IPS-15b (cell line): ENCODE results near the gene RPS3.
"Not testable (repeated sequence)": the region's sequence is repeated elsewhere in the genome, so short reads cannot be mapped to it uniquely, and the experiment has no call there.

Experiments used
- H3K27me3 ChIP-seq: one replicate; pipeline ENCODE4 v1.6.1; 2013; ENCODE audit warnings: low read length; ENCODE audit not compliant: control insufficient read depth, insufficient read depth
- H3K36me3 ChIP-seq: one replicate; pipeline ENCODE4 v1.6.1; 2013; ENCODE audit warnings: low read length; ENCODE audit not compliant: control insufficient read depth, insufficient read depth
- H3K4me1 ChIP-seq: one replicate; pipeline ENCODE4 v1.6.1; 2013; ENCODE audit warnings: mild to moderate bottlenecking, low read length; ENCODE audit not compliant: control insufficient read depth, insufficient read depth
- H3K4me3 ChIP-seq: one replicate; pipeline ENCODE4 v1.5.1; 2013; ENCODE audit warnings: low read depth, low read length
- H3K9ac ChIP-seq: one replicate; pipeline ENCODE4 v1.6.1; 2013; ENCODE audit warnings: low read depth, mild to moderate bottlenecking, low read length
- H3K9me3 ChIP-seq: one replicate; pipeline ENCODE4 v1.6.1; 2013; ENCODE audit warnings: mild to moderate bottlenecking, low read length; ENCODE audit not compliant: control insufficient read depth, insufficient read depth

RPS3 gene

DNA sequence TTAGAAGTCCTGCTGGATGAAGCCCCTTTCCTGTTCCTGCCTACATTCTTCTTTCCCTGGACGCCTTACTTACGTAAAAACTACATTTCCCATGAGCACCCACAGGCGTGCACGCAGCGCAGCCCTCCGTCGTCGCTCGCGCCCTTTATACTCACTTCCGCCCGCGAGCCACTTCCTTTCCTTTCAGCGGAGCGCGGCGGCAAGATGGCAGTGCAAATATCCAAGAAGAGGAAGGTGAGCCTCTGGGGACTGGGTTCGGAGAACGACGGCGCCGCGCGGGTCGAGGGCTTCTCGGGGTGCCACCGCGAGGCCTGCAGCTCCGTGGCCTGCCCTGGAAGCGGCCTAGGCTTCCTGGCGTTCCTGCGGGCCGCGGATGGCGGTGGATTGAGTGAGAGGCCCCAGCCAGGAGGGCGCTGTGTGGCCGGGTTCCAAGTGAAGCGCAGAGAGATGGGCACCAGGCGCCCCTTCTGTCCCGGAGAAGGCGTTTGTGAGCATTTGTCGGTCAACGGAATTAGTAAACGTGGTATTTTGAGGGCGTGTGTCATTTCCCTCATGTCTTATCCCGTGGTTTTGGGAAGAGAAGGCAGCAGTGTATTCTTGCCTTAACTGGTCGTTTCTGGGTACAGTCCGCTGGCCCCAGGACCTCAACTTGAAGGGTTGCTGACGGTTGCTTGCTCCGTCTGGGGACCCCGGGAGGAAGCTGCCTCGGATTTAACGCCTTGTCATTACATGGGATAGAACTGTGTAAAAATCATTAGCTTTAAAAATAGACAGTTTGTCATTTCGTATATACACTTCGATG, at the start of gene RPS3:
TSS of gene RPS3 (plus strand) at position 175 of the 802 bp plus-strand sequence. CDS start at position 205, 30 bp downstream.
- Histone ChIP-seq H3K27me3 (no peaks in the 10 kb centered on the region), H3K36me3 (peaks cover 39% of the 10 kb centered on the region), H3K4me3 (peak within 1 kb of the TSS; percentile 99), H3K9me3 (no peaks in the 10 kb centered on the region), H3K9ac (peak within 1 kb of the TSS; percentile 100), H3K4me1 (peaks cover 2% of the 10 kb centered on the region)

DNA sequence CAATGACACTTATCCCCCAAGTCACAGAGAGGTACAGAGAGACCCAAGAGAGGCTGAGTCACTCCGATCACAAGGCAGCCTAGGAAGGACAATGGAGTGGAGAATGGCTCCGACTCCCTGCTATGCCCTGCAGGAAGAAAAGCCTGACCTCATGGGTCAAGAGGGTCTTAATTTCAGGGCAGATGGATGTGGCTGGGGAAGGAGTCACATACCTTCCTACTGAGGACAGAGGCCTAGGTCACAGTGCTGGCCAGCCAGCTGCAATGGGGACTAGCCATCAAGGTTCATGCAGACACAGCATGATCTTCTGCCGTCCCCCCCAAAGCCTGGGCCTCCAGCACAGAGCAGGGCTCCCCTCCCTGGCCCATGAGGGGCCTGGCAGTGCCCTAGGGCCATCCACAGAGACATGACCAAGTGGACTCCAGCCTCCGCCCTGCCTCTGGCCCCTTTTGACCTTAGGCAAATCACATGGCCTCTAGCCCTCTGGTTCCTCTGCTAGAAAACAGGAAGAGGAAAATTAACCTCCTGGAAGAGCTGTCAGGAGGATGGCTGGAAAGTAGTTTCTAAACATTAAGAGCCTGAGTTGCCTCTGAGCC, 49.7 kb upstream of the RPS3 start:
- Histone ChIP-seq H3K4me1 (peaks cover 18% of the 10 kb centered on the region), H3K4me3 (peak overlapping the region; percentile 26), H3K27me3 (peaks cover 5% of the 10 kb centered on the region), H3K9me3 (no peaks in the 10 kb centered on the region), H3K9ac (no peak overlapping the region), H3K36me3 (no peaks in the 10 kb centered on the region)

DNA sequence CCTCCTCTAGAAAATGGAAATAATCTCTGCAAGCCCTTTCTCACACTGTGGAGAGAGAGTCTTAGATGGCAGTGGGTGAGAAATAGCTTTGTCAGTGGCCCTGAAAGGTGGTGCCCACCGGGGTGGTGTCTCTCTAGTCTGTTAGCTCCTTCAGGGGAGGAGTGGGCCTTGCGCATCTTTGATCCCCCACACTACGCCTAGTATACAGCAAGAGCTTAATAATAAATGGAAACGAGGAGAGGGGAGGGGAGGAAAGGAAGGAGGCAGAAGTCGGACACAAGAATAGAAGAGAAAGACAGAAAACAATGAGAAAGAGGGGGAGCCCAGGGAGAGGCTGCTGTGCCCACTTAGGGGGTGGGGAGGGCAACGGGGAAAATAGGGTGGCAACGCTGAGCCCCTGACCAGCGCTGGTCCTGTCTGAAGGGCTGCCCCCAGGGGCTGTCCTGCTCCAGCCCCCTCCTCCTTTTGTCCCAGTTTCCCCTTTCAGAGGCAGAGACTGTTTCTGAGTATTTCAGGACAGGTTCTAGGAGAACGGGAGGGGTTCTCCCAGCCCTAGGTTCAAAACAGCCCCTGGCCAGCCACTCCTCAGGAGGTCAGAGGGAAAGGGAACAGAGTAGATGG, 49.1 kb upstream of the RPS3 start:
- Histone ChIP-seq H3K27me3 (peaks cover 5% of the 10 kb centered on the region), H3K9me3 (no peaks in the 10 kb centered on the region), H3K4me3 (peak overlapping the region; percentile 59), H3K4me1 (peaks cover 18% of the 10 kb centered on the region), H3K9ac (no peak overlapping the region), H3K36me3 (no peaks in the 10 kb centered on the region)

DNA sequence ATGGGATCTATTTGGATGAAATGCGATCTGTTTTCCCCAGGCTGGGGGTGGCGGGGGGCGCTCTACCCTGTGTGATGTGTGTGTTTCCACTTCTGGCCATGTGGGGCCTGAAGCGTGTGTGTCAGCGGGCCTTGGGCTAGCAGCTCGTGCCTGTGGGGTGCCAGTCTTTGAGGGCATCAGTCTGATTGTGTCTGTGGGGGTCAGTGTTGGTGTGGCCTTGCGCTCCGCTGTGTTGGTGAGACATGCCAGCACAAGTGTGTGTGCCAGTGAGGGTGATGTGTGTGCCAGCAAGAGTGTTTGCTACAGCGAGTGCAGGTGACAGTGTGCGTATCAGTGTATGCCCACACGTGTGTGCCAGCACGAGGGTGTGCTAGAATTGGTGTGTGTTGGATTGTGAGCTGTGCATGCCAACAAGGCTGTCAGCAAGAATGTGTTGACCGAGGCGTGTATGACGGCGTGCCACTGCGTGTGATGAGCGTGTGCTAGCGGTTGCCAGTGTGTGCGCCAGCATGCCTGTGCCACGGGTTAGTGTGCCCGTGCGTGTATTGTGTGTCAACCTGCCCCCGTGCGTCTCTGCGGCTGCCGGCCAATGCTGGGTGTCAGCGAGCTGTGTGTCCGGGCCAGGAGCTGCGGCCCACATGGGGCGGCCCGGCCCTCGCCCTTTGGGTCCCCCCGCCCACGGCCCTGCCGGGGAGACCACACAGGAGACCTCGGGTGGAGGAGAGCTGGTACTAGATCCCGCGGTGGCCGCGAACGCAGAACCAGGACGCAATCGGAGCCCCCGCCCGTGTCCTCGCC, 48.4 kb upstream of the RPS3 start:
- Histone ChIP-seq H3K36me3 (no peaks in the 10 kb centered on the region), H3K4me3 (peak overlapping the region; percentile 59), H3K27me3 (peaks cover 5% of the 10 kb centered on the region), H3K9ac (peak overlapping the region; percentile 47), H3K9me3 (no peaks in the 10 kb centered on the region), H3K4me1 (peaks cover 18% of the 10 kb centered on the region)

DNA sequence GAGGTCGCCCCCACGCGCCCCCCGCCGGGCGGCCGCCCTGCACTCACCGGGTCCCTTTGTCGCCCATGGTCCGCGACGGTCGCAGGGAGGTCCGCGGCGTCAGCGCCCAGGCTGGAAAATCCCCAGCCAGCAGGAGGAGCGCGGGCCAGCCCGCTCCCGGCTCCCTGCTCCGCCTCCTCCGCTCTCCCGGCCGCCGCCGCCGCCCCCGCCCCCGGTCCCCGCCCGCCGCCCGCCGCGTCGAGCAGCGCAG, 47.9 kb upstream of the RPS3 start, which contains the start of gene ARRB1:
TSS of gene ARRB1 (minus strand) at position 121 of the 250 bp plus-strand sequence. CDS start at position 67, 54 bp downstream.
- peaks cover 5% of the 10 kb centered on the region for H3K27me3 ChIP-seq
- no peaks in the 10 kb centered on the region for H3K9me3 ChIP-seq
- H3K9ac ChIP-seq: peak within 1 kb of the TSS; percentile 65
- no peaks in the 10 kb centered on the region for H3K36me3 ChIP-seq
- H3K4me1 ChIP-seq: peaks cover 18% of the 10 kb centered on the region
- peak within 1 kb of the TSS; percentile 59 for H3K4me3 ChIP-seq

DNA sequence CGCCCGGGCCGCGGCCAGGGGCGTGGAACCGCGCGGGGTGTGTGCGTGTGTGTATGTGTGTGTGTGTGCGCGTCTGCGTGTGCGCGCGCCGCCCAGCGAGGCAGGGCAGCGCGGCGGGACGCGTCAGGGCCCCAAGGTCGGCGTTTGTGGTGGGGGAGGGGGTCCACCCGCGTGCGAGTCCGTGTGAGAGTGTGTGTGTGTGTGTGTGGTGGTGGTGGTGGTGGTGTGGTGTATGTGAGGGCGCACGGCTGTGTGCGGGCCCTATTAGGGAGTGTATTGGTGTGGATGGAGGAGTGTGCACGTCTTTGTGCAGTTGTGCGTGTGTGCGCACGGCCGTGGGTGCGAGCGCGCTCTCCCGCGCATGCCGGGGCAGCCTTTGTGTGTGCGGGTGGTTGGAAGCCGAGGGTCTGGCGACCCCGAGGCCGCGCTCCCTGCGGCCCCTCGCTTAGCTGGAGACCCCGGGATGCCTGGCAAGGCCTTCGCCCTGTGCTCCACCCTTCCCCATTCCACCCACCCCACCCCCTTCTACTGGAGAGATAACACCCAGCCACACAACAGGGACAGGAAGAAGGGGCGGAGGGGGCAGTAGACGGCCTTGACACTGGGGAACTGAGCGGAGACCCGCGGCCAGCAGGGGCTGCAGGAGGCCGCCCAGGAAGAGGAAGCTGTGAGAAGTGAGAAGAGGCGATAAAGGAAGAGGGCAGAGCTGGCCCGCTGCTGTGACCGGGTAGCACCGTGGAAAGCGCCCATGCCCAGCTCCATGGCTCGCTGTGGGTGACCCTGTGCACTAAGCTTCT, 47.3 kb upstream of the RPS3 start:
- Histone ChIP-seq H3K4me3 (peak overlapping the region; percentile 59), H3K4me1 (peaks cover 18% of the 10 kb centered on the region), H3K9me3 (no peaks in the 10 kb centered on the region), H3K27me3 (peaks cover 5% of the 10 kb centered on the region), H3K9ac (peak overlapping the region; percentile 65), H3K36me3 (no peaks in the 10 kb centered on the region)

DNA sequence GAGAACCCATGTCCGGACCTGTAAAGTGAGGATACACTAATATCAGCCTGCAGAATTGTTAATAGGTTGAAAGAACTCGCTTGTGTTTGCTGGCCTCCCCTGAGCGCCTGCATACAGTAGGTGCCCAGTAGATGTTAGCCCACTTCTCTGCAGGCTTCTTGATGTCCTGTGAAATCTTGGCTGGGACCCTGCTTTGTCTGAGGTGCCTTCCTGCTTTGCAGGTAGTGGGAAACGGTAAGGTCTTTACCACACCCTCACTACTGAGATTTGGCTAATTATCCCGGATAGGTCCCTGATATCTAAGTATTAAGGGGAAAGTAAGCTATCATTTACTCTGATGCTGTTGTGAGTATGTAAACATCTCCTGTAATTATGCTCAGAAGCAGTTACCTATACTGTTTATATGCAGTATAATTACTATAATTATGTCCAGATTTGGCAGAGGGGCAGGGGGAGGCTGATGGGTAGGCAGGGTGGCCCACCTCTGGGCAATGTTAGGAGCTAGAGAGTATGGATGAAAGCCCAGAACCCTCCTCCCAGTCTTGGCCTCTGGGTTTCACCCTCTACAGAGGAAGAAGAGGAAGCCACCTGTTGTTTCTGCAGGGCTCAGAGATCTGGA, 46.6 kb upstream of the RPS3 start:
- Histone ChIP-seq H3K4me1 (peaks cover 15% of the 10 kb centered on the region), H3K9me3 (no peaks in the 10 kb centered on the region), H3K36me3 (no peaks in the 10 kb centered on the region), H3K27me3 (peaks cover 5% of the 10 kb centered on the region), H3K9ac (no peak overlapping the region), H3K4me3 (peak overlapping the region; percentile 59)

DNA sequence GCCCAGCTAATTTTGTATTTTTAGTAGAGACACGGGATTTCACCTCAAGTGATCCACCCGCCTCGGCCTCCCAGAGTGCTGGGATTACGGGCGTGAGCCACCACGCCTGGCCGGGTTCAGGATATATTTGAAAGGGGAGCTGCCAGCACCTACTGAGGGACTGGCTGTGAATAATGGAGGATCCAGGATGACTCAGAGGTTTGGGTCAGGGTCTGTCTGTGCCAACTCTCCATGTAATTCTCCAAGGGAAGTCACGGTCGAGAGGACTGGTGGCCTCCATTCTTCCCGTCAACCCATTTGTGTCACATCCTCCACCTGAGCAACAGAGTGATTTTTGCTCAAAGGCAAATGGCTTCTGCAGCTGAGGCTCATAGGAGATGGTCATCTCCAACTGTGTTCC, 44.3 kb upstream of the RPS3 start:
- peaks cover 5% of the 10 kb centered on the region for H3K27me3 ChIP-seq
- no peaks in the 10 kb centered on the region for H3K9me3 ChIP-seq
- H3K4me1 ChIP-seq: peaks cover 6% of the 10 kb centered on the region
- H3K9ac ChIP-seq: no peak overlapping the region
- no peaks in the 10 kb centered on the region for H3K36me3 ChIP-seq
- H3K4me3 ChIP-seq: no peak overlapping the region

DNA sequence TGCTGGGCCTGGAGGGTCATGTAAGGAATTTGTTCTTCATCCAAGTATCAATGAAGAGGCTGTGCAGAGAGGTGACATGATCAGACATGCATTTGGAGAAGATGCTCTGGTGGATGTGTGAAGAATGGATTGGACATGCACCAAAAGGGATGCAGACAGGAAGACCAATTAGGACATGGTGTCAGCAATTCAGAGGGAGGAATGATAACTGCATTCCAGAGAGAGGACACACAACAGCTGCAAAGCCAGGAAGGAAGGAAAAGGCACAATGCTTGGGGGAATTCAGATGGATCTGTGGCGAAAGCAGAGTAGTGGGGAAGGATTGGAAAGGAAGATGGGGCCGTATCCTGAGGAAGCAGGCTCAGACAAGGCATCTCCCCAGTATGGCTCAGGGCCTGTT, 42.7 kb upstream of the RPS3 start:
- Histone ChIP-seq H3K9ac (no peak overlapping the region), H3K36me3 (no peaks in the 10 kb centered on the region), H3K4me1 (no peaks in the 10 kb centered on the region)

DNA sequence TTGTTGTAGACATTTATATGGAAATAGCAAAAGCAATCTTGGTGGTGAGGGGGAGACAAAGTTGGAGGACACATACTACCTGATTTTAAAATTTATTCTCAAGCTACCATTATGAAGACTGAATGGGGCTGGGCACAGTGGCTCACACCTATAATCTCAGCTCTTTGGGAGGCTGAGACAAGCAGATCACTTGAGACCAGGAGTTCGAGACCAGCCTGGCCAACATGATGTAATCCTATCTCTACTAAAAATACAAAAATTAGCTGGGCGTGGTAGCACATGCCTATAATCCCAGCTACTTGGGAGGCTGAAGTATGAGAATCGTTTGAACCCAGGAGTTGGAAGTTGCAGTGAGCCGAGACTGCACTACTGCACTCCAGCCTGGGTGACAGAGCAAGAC, 37.0 kb upstream of the RPS3 start:
- not testable (repeated sequence) for H3K9ac ChIP-seq, H3K9me3 ChIP-seq, H3K4me1 ChIP-seq, H3K4me3 ChIP-seq, H3K36me3 ChIP-seq, H3K27me3 ChIP-seq

More for the DNA sequence above, 42.7 kb upstream of the RPS3 start:
- no peaks in the 10 kb centered on the region for H3K9me3 ChIP-seq
- no peaks in the 10 kb centered on the region for H3K27me3 ChIP-seq
- no peak overlapping the region for H3K4me3 ChIP-seq
